ENCODE data around the gene ITGAL. TPM values are rescaled to one million over a fixed set of nuclear protein-coding genes. Genes with fewer than 3 reads are reported as not detected.

Gene ITGAL
- total RNA-seq, 2 donors from 2014 or later, result 1.3 to 9.2 TPM

DNA sequence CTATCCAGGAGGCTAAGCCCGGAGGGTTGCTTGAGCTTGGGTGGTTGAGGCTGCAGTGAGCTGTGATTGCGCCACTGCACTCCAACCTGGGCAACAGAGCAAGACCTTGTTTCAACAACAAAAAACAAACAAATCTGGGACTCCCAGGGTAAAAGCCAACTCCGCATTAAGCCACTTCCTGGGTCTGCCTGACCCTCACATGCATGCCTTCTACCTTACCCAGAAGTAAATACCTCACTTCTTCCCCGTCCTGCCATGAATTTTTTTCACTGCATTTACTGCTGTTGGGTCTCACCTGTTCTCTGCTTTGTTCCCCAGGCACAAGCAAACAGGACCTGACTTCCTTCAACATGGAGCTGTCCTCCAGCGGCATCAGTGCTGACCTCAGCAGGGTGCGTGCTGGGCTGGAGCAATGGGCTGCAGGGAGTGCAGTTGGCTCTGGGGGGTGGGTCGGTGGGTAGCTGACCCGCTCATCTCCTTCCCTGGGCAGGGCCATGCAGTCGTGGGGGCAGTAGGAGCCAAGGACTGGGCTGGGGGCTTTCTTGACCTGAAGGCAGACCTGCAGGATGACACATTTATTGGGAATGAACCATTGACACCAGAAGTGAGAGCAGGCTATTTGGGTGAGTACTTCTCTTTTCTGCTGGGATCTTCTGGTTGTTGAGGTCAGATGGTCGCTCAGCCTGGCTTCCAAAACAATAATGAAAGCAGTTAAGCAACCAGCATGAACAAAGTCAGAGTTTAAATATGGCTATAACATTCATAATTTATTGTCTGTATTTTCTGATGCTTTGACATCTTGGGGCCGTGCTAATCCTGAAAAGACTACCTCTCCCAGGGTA lies 16.4 kb downstream of the ITGAL start:
- no peak overlapping the region for H3K27ac ChIP-seq
- H3K36me3 ChIP-seq (replicated peaks in 1 of 2; ENCODE audit: insufficient read depth in 1 of 2, low read depth in 2 of 2), result no peaks in the 10 kb centered on the region
- H3K4me1 ChIP-seq, result no peaks in the 10 kb centered on the region
- no peaks in the 10 kb centered on the region for H3K9me3 ChIP-seq
- TF ChIP-seq, protein P1, sequence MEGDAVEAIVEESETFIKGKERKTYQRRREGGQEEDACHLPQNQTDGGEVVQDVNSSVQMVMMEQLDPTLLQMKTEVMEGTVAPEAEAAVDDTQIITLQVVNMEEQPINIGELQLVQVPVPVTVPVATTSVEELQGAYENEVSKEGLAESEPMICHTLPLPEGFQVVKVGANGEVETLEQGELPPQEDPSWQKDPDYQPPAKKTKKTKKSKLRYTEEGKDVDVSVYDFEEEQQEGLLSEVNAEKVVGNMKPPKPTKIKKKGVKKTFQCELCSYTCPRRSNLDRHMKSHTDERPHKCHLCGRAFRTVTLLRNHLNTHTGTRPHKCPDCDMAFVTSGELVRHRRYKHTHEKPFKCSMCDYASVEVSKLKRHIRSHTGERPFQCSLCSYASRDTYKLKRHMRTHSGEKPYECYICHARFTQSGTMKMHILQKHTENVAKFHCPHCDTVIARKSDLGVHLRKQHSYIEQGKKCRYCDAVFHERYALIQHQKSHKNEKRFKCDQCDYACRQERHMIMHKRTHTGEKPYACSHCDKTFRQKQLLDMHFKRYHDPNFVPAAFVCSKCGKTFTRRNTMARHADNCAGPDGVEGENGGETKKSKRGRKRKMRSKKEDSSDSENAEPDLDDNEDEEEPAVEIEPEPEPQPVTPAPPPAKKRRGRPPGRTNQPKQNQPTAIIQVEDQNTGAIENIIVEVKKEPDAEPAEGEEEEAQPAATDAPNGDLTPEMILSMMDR (IDR thresholded peaks at IDR 0.05), result no peak
- TF ChIP-seq POLR2A (IDR thresholded peaks at IDR 0.05), result no peak
- intact Hi-C loops (cut with DNase I), result no loop called here
- WGBS, 2 donors, result 60 to 68% methylated on average over 11 of the region's 11 CpGs
- H3K27me3 ChIP-seq, result no peaks in the 10 kb centered on the region
- peak in 1 of 4 donors; percentile 3 for DNase-seq
- H3K4me3 ChIP-seq, result no peak overlapping the region
- no peak for ATAC-seq

DNA sequence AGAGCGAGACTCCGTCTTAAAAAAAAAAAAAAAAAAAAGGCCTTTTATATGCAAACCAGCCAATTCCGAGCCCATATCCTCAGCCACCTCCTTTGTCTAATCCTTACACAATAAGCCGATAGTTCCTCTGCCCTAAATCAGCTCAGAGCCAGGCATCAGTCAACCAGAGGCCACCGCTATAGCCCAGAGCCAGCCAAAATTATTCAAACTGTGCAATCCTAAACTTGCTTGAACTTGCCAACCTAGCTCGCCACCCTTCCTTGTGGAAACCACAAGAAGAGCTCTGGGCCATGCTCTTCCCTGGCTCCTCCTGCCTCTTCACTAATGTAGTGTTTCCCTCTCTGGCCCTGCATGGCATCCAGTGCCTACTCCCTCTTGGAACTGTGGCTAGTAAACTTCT lies 17.7 kb downstream of the ITGAL start:
- ATAC-seq (no peak), DNase-seq (no peak)
- Histone ChIP-seq H3K36me3 (replicated peaks in 1 of 2; ENCODE audit: insufficient read depth in 1 of 2, low read depth in 2 of 2) (no peaks in the 10 kb centered on the region), H3K27me3 (no peaks in the 10 kb centered on the region), H3K4me1 (no peaks in the 10 kb centered on the region), H3K27ac (no peak overlapping the region), H3K4me3 (no peak overlapping the region), H3K9me3 (no peaks in the 10 kb centered on the region)
- intact Hi-C loops (cut with DNase I), result no loop called here
- WGBS, 2 donors, result 85 to 87% methylated on average over 6 of the region's 6 CpGs
- no peak for TF ChIP-seq POLR2A (IDR thresholded peaks at IDR 0.05)
- TF ChIP-seq, protein P1 (IDR thresholded peaks at IDR 0.05), result no peak

GRCh38 chr16:30491229-30491628 lies 18.7 kb downstream of the ITGAL start:
- Histone ChIP-seq H3K27ac (no peak overlapping the region), H3K4me3 (no peak overlapping the region), H3K36me3 (replicated peaks in 1 of 2; ENCODE audit: insufficient read depth in 1 of 2, low read depth in 2 of 2) (no peaks in the 10 kb centered on the region), H3K4me1 (no peaks in the 10 kb centered on the region), H3K27me3 (no peaks in the 10 kb centered on the region), H3K9me3 (no peaks in the 10 kb centered on the region)
- TF ChIP-seq, protein P1 (IDR thresholded peaks at IDR 0.05), result no peak
- TF ChIP-seq POLR2A (IDR thresholded peaks at IDR 0.05), result no peak
- WGBS, 2 donors, result 73 to 81% methylated on average over 4 of the region's 4 CpGs
- intact Hi-C loops (cut with DNase I), result no loop called here
- no peak for ATAC-seq
- no peak for DNase-seq

DNA sequence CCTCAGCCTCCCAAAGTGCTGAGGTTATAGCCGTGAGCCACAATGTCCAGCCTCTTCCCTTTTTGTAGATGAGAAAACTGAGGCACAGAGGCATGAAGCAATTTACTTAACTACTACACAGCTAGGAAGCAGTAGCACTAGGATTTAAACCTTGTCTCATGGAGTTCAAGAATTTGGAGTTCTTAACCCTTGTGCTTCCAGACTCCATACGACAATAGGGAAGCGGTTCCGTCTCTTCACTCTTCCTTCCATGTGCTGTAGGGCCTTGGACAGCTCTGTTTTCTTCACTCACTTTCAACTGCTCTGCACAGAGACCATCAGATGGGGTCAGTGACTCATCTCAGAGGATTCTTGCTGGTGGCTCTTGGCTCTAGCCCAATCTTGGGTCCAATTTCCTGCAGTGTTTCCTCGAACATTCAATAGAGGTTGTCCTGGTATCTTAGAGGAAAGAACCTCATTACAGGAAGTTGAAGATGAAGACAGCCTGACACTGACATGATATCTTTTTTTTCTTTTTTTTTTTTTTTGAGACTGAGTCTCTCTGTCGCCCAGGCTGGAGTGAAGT lies 19.3 kb downstream of the ITGAL start:
- Histone ChIP-seq H3K9me3 (no peaks in the 10 kb centered on the region), H3K4me3 (no peak overlapping the region), H3K4me1 (no peaks in the 10 kb centered on the region), H3K27me3 (no peaks in the 10 kb centered on the region), H3K36me3 (replicated peaks in 1 of 2; ENCODE audit: insufficient read depth in 1 of 2, low read depth in 2 of 2) (no peaks in the 10 kb centered on the region), H3K27ac (no peak overlapping the region)
- intact Hi-C loops (cut with DNase I), result no loop called here
- 56% methylated on average over 5 to 6 of the region's 6 CpGs for WGBS, 2 donors
- DNase-seq (peak; percentile 11 to 44 (median 29)), ATAC-seq (peak; percentile 38)
- TF ChIP-seq, protein P1 (IDR thresholded peaks at IDR 0.05), result no peak
- no peak for TF ChIP-seq POLR2A (IDR thresholded peaks at IDR 0.05)
